Testis (tissue), 2 donors: ENCODE data around the gene ERRFI1.

Experiments
- CTCF ChIP-seq, 3 experiments: fragments of 450-650 bp in 2 of 3; fragments of 200-600 bp in 1 of 3; sonication (generic) in 1 of 3; IDR thresholded peaks; one replicate each; pipeline ENCODE4 v1.5.1; 2016 to 2019; ENCODE audit warnings: antibody characterized with exemption in 3 of 3, mild to moderate bottlenecking in 2 of 3, moderate library complexity in 1 of 3
- POLR2A ChIP-seq: fragments of 450-650 bp; IDR thresholded peaks from one replicate; pipeline ENCODE4 v1.6.1; 2017; ENCODE audit warnings: antibody characterized with exemption, mild to moderate bottlenecking, moderate library complexity

GRCh38 chr1:8063298-8064036 is 37.4 kb upstream of the ERRFI1 start:
- no peak for TF ChIP-seq POLR2A
- no peak for TF ChIP-seq CTCF (IDR thresholded peaks at IDR 0.05)
